ENCODE data around the gene TMEM242.

DNA sequence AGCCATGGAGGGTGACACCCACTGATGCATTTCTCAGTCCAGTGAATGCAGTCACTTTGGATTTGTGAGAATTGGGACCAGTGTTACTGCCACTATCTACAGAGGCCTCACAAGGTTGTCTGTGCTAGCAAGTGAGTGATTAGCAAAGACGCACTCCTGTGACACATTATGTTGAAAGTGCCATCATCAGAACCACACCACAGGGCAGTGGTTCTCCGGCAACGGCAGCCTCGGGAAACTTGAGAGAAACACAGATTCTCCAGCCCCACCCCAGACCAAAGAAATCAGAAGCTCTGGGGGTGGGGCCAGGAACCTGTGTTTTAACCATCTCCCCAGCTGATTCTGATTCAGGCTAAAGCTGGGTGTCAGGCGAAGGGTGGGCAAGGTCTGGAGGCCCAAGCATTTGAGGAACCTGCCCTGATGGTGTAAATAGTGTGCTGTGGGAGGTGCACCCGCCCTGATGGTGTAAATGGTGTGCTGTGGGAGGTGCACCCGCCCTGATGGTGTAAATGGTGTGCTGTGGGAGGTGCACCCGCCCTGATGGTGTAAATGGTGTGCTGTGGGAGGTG is 39.9 kb downstream of the TMEM242 start:
- no peak for TF ChIP-seq POLR2A (IDR thresholded peaks at IDR 0.05)
- TF ChIP-seq, protein P1, sequence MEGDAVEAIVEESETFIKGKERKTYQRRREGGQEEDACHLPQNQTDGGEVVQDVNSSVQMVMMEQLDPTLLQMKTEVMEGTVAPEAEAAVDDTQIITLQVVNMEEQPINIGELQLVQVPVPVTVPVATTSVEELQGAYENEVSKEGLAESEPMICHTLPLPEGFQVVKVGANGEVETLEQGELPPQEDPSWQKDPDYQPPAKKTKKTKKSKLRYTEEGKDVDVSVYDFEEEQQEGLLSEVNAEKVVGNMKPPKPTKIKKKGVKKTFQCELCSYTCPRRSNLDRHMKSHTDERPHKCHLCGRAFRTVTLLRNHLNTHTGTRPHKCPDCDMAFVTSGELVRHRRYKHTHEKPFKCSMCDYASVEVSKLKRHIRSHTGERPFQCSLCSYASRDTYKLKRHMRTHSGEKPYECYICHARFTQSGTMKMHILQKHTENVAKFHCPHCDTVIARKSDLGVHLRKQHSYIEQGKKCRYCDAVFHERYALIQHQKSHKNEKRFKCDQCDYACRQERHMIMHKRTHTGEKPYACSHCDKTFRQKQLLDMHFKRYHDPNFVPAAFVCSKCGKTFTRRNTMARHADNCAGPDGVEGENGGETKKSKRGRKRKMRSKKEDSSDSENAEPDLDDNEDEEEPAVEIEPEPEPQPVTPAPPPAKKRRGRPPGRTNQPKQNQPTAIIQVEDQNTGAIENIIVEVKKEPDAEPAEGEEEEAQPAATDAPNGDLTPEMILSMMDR (IDR thresholded peaks at IDR 0.05), result no peak

Measured in esophagus squamous epithelium (tissue), 4 donors.